GM19025 (cell line): ENCODE results near the gene CACNA1G.

ENCODE experiments used
- ATAC-seq: cut with Tn5 transposase; IDR thresholded peaks from one replicate; pipeline ENCODE4 v1.9.1; 2021; ENCODE audit warnings: mild to moderate bottlenecking, low read depth, moderate library complexity; ENCODE audit not compliant: unreplicated experiment

CACNA1G gene

DNA sequence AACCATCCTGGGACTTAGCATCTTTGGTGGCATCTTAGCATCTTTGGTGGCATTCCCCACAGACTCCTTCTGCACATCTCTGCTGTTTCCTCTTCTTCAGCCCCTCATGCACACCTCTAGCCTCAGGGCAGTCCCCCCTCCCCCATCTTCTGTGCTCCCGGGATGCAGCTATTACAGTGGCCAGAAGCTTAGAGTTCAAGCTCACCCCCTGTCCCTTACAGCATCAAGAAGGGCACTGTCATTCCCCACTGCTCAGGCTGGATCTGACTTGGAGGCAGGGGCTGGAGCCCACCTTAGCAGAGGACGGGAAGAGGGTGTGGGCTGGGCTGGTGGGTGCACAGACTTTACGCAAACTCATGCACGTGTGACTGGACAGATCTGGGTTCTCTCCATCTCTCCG lies 27.3 kb upstream of the CACNA1G start:
- ATAC-seq: no peak

DNA sequence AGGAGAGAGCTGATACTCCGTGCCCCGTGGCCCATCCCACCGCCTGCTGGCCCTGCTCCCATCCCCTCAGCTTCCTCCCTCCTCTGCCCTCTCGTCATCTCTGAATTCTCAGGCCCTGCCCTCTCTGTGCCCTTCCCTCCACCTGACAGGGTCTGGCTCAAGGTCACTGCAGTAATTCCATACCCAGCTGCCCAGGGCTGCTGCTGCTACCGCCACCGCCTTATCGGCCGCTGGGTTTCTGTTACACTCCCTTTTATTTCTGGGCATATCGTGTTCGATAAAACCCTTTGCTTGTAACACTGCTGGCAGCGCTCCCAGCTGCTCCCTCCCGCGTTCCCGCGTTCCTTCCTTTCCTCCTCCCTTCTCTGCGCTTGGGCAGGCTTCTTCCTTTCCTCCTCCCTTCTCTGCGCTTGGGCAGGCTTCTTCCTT lies 26.8 kb upstream of the CACNA1G start:
- ATAC-seq: no peak

DNA sequence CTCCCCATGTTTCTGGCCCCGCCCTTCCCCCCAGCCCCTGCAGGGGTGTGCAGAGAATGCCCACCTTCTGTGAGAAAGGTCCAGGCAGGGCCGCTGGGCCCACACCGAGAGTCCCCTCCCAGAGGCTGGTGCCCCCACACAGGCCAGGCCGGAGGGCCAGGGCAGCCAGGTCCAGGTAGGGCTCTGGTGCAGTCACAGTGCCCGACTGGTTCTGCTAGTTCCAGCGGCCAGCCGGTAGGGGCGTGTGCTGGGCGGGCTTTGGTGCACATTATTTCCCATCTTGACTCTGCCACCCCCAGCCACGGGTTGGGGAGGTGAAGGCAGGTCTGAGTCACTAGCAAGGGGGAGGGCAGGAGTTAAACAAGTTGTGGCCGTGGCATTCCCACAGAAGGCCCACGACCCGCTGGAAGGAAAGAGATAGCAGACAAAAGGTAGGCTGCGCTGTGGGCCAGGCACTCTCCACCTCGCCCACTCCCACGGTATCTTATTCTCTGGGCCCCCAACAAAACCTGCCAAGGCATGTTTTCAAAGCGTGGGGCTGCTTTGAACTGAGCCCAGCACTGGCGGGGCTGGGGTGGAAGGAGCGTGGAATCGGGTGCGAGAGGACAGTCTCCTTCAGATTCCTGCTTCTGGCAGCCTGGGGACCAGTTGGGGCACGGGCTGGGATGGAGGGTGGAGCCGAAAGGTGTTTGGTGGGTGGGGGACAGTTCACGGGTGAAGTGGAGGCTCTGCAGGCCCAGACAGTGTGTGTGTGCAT lies 26.1 kb upstream of the CACNA1G start:
- no peak for ATAC-seq

DNA sequence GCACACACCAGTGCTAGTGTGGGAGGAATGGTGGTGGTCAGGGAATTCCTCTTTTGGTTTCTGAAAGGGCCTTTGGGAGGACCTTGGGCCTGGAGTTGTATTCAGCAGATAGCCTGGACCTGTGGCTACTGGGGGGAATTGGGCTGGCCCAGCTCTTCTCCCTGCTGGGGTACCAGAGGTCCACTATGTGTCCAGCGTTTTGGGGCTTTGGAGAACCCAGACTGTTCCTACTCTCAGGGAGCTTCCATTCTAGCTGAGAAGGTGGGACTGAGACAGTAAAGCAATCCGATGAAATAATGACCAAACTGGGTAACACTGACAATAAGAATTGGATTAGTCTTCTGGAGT lies 25.6 kb upstream of the CACNA1G start:
- ATAC-seq: no peak

DNA sequence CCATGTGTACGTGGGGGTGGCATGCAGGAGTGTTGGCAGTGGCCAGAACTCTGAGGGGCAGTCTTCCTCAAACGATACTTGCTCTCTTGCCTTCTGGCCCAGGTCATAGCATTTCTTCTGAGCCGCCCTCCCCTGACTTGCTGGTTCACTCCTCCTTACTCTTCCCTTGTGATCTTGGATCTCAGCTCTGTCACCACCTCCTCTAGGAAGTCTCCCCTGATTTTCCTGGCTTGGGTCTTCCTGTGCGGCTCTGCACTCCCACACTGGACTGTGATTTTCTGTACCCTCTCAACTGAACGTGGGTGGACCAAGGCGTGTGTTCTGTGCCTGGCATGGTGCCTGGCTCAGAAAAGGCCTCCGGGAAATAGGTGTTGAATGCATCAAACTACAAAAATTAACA lies 25.1 kb upstream of the CACNA1G start:
- no peak for ATAC-seq

DNA sequence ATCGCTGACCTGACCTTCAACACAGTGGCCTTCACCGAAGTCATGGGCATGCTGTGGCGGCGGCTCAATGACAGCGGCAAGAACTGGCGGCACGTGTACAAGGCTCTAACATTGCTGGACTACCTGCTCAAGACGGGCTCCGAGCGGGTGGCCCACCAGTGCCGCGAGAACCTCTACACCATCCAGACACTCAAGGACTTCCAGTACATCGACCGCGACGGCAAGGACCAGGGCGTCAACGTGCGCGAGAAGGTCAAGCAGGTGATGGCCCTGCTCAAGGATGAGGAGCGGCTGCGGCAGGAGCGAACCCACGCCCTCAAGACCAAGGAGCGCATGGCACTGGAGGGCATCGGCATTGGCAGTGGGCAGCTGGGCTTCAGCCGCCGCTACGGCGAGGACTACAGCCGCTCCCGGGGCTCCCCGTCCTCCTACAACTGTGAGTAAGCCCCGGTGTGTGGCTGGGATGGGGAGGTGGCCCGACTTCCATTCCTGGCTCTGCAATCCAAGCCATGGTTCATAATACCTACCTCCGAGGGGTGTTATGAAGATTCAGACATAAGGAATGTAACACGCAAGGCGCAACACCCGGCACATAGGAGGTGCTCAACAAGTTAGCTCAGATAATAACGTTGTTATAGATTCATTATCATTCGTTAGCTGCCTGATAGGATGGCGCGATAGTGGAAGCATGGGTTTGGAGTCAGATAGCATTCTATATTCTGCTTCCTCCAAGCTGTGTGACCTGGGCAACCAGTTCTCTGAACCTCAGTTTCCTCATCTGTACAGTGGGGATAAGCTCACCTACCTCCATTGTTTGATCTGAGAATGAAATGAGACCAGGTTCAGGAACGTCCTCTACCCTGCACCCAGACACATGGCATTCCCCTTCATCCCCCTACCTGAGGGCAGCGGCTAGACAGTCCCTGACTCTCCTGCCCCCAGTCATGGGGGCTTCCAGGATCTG lies 23.6 kb upstream of the CACNA1G start:
- ATAC-seq: no peak

DNA sequence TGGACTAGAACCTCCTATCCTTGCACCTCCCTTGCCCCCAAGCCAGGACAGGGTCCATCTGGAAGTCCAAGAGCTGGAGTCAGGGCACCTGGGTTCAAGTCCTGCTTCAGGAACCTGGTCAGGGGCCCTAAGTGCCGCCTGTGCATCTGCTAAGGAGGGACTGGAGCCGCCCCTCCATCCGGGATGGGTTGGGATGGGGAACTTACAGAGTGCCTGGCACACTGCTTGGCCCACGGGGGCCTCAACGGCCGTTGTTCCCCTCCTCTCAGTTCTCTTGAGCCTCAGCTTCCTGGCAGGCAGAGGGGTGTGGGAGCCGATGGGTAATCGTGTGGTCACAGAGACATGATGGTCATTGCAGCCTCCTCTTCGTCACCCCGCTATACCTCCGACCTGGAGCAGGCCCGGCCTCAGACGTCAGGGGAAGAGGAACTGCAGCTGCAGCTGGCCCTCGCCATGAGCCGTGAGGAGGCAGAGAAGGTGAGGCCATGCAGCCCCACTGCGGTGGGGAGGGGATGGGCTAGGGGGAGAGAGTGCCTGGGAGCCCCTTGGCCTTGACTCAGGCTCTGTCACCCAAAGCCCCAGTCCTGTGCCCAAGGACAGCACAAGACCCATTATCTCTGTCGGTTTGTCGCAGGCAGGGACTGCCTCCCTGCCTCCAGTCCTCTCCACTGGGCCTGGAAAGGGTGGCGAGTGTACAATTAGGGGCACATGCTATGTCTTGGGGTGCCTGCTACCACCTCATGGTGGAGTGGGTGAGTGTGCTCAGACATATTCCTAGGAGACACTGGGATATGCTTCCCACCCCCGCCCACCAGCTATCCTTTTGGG lies 22.6 kb upstream of the CACNA1G start:
- ATAC-seq: no peak

DNA sequence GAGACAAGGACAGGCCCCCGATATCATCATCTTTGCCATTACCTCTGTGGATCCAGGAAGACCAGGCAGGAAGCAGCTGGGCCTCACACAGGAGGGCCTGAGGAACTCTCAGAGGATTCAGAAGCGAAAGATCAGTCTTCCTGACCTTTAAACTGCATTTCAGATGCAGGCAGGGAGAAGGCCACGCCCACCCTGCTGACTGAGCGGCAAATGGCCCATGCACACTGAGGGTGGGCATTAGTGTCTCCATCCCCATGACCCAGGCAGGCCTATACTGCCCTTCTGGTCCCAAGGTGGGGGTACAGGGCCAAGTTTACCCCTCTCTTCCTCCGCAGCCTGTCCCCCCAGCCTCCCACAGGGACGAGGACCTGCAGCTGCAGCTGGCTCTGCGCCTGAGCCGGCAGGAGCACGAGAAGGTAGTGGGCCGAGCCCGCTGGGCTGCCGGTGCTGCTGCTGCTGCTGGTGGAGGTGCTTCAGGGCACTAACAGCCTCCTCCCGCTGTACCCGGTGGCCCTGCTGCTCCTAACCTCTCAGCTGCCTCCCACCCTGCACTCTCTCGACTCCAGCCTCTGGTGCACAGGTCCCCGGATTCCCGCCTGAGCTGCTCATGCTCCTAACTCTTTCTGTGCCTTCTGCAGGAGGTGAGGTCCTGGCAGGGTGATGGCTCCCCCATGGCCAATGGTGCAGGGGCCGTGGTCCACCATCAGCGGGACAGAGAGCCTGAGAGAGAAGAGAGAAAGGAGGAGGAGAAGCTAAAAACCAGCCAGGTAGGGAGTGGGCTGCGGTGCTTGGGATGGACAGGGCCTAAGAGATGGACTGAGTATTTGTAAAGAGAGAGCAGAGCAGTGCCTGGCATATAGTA lies 21.7 kb upstream of the CACNA1G start:
- no peak for ATAC-seq

DNA sequence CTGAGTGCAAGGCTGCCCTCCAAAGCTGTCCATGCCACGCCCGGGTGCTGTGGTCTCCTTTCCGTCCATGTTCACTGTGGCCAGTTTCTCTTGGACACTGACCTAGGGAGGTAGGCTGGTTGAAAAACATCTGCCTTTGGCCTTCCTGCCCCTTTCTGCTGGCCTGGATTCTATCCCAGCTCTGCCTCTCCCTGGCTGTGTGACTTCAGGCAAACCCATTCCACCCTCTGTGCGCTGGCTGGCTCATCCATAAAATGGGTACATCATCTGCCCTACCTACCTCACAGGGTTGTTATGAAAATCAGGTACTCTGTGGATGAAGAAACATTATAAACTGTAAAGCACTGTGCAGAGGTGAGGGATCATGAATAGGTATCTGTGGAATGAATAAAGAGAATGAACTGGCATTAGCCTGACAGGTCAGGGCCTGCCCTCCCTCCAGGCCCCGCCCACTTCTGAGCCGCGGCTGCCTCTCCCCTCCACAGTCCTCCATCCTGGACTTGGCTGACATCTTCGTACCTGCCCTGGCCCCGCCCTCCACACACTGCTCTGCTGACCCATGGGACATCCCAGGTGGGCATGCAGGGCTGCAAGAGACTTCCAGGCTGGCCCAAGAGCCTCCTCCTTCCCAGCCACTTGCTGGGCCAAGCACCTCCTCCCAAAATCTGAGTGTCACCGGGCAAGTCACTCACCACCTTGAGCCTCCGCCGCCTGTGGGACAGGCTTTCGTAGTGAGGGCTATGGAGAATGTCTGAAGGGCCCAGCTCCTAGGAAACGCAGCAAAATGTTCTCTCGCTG lies 20.6 kb upstream of the CACNA1G start:
- ATAC-seq: no peak

DNA sequence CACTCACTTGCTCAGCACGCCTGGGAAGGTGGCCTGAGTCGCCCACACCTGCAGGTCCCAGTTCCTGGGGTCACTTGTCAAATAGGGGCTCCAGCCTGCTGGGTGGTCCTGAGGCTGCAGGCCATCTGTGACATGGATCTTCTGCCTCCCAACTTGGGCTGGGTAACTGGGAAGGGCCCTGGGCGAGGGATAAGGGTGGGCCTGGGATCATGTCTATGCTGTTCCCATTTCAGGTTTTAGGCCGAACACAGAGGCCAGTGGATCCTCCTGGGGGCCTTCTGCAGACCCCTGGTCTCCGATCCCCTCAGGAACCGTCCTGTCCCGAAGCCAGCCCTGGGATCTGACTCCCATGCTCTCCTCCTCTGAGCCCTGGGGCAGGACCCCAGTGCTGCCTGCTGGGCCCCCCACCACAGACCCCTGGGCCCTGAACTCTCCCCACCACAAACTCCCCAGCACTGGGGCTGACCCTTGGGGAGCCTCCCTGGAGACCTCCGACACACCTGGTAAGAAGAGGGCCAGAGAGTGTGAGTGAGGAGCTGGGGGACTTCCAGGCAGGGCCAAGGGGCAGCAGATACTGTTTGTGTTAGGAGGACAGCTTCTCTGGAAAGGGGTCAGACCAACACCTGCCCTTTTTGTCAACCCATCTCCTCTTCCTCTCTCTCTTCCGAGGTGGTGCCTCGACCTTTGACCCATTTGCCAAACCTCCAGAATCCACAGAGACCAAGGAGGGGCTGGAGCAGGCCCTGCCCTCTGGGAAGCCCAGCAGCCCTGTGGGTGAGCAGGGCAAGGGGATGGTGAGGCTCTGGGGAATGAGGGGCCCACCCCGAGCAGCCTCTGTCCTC lies 19.7 kb upstream of the CACNA1G start:
- ATAC-seq: no peak

DNA sequence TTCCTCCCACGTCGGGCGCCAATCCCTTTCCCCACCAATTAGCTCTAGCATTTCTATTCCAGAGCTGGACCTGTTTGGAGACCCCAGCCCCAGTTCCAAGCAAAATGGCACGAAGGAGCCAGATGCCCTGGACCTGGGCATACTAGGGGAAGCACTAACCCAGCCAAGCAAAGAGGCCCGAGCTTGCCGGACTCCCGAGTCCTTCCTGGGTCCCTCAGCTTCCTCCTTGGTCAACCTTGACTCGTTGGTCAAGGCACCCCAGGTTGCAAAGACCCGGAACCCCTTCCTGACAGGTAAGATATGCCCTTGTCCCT lies 19.2 kb upstream of the CACNA1G start:
- no peak for ATAC-seq

DNA sequence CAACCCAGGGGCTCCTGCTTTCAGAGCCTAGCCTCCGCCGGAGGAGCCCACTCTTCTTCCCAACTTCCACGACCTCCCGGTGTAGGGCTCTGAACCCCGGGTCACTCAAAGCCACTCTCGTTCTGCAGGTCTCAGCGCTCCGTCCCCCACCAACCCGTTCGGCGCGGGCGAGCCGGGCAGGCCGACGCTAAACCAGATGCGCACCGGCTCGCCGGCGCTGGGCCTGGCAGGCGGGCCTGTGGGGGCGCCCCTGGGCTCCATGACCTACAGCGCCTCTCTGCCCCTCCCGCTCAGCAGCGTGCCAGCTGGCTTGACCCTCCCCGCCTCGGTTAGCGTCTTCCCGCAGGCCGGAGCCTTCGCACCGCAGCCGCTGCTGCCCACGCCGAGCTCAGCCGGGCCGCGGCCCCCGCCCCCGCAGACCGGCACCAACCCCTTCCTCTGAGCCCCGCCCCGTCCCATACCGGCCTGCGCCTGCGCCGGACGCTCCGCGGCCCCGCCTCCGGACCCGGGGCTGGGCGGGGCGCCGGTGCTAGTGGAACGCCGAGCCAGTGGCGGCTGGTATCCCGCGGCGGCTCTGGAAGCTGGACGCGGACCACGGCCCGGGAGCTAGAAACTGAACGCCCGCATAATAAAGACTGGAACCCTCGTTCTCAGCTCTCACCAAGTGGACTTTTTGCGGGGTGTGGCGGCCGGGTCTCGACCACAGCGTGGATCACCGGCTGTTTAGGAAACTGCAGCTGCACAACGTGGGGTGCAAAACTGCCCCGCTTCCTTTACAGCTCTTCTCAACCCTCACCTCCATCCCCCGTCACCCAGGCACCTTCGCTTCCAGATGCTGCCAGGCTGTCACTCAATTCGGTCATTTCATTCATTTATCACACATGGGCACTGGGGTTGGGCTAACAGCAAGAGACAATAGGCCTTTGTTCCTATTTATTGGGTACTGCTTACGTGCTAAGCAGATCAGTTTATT lies 18.5 kb upstream of the CACNA1G start:
- ATAC-seq: peak; percentile 87

DNA sequence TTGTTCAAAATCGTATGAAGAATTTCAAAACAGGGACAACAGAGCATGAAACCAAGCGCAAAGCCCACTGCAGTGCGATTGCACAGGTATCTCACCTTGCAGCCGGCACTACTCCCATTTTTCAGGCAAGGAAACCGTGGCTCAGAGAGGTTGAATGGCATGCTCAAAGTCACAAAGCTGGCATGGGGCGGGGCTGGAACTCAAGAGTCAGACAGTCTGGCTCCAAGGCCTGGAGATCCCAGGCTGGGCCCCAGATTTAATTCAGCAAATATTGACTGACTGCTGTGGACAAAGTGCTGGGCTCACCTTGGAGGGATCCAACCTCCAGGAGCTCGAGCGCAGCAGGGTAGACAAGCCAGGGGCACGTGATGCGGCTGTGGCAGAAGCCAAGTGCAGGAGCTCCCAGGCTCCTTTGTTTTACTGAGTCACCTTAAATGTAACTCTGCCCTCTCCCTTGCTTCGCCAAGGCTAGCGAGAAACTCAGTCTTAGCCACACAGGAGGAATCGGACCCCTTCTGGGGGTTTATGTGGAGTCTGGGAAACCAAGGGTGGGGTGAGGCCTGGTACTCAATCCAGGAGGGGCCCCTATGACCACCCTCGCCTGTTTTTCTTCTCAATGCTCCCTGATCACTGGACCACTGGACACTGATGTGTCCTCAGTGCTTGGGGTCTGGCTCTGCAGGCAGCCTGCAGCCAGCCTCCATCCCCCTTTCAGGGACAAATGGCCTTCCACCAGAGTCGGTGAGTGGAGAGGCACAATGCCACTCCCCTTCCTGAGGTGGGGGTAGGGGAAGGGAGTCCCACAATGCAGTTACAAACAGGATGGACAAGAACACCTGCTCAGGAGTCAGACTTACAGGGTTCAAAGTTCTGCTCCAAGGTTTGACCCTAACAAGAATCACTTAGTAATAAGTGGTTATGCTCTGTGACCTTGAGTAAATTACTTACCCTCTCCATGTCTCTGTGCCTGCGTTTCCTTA lies 17.4 kb upstream of the CACNA1G start:
- ATAC-seq: no peak

DNA sequence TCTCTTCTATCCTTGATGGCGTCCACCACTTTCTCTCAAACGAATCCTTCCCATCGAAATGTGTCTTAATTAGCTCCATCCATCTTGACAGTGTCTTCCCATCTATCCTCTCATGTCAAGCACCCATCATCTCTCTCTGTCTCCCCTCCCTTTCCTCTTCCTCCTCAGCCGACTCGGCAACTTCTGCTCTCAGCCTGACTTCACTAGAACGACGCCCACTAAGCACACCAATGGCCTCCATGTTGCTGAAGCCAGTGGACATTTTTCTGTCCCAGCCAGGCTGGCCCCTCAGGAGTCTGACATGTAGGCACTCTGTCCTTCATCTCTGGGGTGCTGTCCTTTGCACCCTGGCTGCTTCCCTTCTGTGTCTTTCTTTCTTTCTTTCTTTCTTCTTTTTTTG lies 16.0 kb upstream of the CACNA1G start:
- ATAC-seq: no peak

DNA sequence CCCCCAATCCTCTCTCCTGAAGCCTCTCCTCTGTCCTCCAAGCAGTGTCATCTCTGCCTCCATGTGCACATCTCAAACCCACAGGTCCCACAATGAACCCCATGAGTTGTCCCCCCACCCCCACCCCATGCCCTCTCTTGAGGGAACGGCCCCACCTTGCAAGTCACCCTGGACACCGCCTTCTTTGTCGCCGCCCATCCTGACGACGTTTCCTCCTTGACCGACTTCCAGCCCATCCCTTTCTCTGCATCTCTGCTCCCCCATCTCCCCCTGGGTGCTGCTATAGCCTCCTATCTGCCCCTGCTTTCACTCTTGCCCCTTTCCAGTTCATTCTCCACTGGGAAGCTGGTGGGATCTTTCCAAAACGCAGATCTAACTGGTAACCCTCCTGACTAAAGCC lies 15.2 kb upstream of the CACNA1G start:
- no peak for ATAC-seq

DNA sequence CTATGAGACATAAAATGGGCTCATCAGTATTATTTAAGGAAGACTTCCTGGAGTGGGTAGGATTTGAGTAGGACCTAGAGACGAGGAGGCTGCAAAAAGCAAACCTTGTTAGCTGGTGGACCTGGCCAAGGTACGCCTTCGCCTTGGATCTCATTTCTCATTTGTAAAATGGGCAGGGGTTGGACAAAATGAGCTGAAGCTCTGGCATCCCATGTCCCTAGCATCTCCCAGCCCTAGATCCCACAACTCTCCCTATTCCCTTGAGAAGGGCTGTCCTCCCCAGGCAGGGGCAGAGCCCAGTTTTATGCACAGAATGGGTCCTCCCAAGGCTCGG lies 13.8 kb upstream of the CACNA1G start:
- ATAC-seq: no peak
